ENCODE results near the gene PRKAR2A.
A peak's percentile ranks its signal among the peaks of the same experiment; 100 is the strongest.
"Not testable (repeated sequence)": the region's sequence is repeated elsewhere in the genome, so short reads cannot be mapped to it uniquely, and the experiment has no call there.

PRKAR2A gene

DNA sequence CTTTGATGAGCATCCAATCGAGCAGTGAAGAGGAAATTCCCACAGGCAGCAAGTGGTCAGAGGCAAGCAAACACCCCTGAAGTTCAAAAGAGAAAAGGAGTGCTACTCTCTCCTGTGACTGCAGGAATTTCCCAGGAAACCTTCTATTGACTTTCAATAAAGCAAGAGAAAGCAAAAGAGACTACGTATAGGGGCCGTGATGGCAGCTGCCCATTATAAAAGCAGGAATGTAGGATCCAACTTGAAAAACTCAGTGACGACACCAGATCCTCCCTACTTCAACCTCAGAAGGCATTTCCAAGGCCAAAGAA lies 77.5 kb downstream of the PRKAR2A start:
- FAIRE-seq: no peak

DNA sequence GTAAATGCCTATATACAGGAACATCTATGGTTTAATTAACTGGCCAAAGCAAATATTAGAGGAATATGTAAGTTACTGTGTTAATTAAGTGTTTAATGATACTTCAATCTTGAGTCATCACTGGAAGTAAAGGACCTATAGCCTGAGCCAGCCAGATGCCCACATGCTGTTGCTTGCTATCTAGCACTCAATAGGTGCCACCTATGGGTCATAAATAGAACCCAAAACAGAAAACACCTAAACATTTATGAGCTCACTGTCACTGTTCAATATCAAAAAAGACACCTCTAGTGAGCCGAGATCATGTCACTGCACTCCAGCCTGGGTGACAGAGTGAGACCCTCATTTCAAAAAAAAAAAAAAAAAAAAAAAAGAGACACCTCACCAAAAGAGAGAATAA lies 82.3 kb downstream of the PRKAR2A start:
- FAIRE-seq: peak; percentile 8

DNA sequence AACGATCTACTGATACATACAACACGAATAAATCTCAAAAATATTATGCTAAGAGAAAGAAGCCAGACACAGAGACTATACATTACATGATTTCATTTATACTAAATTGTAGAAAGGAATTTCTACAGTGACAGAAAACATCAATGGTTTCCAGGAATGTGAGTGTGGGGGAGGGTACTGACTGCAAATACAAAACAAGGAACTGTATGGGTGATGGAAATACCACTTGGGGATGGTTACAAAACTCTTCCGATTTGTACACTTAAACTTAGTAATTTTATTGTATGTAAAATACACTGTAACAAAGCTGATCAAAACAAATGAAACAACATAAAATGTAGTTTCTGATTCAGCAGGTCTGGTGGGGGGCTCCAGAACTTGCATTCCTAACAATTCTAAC lies 84.9 kb downstream of the PRKAR2A start:
- no peak for FAIRE-seq

DNA sequence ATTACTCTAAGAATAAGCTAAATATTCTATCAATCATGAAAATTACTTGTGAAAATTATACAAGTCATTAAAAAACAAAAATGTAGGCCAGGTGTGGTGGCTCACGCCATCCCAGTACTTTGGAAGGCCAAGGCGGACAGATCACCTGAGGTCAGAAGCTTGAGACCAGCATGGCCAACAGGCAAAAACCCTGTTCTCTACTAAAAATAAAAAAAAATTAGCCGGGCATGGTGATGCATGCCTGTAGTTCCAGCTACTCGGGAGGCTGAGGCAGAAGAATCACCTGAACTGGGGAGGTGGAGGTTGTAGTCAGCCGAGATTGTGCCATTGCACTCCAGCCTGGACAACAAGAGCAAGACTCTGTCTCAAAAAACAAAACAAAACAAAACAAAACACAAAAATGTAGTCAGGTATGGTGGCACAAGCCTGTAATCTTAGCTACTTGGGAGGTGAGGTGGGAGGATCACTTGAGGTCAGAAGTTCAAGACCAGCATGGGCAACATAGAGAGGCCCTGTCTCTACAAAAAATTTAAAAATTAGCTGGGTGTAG lies 87.6 kb downstream of the PRKAR2A start:
- FAIRE-seq: not testable (repeated sequence)

DNA sequence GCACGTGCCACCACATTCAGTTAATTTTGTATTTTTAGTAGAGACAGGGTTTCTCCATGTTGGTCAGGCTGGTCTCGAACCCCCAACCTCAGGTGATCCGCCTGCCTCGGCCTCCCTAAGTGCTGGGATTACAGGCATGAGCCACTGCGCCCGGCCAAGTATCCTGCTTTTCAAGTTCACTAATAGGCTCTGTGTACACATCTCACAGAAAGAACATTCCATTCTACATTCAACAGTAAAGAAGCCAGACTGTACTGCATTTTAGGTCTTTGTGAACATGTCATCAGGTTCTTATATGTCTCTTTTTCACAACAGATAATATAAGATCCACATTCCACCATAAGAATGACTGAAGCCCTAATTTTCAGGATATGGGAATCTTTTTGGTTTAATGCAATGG lies 88.1 kb downstream of the PRKAR2A start:
- FAIRE-seq: not testable (repeated sequence)

DNA sequence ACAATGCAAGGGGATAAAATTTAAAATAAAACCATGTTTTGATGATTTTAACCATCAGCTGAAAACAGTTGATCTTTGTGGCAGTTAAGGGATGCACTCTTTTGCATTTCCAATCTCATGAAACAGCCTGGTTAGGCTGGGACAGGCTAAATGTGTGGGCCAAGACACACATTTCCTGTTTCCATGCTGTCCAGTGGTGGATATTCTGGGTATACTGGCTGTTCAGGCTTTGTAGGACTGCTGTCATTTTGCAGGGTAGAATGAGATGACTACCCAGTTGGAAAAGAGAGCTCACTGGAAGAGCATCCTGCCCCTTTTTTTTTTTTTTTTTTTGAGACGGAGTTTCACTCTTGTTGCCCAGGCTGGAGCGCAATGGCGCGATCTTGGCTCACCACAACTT lies 88.6 kb downstream of the PRKAR2A start:
- no peak for FAIRE-seq

DNA sequence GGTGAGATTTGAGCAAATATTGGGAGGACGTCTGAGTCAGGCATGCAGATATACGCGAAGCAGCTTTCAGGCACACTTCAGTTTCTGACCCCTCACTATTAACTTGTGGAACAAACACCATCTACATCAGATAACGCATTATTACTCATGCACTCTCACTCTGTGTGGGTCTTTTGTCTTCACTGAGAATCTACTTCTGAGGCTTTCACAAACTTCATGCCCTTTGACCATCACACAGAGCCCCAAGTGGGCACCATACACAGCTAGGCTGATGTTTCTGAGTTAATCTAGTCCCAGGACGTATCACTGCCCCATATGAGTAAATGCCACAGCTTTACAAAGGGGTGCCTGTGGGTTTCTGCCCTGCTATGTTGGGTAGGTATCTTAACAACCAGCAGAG lies 91.0 kb downstream of the PRKAR2A start:
- no peak for FAIRE-seq

DNA sequence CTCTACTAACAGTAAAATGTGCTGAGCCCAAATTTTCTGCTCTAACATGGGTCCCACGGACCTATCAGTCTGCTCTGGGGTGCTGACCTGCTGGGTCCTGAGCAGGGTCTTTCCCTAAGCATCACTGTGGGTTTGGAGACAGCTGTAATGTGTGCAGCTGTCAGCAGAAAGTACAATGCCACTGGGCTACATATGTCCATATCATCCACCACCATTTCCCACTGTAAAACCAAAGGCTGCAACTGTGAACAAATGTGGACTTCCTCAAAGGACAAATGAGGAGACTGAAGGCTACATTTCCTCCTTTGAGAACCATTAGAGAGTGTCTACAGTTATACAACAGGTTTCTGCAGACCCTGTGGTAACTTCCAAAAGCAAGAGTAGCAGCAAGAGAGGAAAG lies 96.8 kb downstream of the PRKAR2A start:
- no peak for FAIRE-seq

DNA sequence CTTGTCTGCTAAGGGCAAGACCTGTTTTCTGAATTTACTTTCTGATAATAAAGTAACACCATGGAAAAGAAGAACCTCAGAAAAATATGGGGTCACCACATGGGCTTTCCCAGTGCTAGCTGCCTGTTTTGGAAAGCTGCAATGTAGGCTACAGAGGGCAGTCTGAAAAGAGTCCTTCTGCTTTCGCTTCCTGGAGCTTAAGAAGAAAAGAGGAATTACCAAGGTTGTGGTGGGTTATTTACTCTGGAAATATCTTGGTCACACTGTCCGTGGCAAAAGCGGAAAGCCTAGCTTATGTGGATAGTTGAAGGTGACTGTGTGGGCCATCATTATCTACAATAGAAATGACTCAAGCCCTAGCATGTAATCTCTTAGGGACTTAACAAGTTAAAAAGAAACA lies 98.9 kb downstream of the PRKAR2A start:
- no peak for FAIRE-seq

DNA sequence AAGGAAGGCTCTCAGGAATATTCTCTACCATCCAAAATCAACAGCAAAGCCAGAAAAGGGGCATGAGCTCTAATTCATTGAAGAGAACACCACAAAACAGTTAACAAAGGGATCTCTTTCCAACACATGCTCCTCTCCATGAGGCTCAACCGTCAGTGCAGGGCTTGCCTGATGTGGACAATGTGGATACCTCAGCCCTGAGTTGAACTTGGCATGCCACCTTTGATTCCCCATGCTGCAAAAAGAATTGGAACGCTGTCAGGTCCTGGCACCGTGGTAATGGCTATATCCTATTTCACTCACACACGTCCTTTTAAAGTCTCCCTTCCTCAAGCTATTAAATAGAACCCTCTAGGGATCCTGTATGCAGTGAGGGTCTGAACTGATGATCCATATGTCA lies 100.0 kb downstream of the PRKAR2A start:
- no peak for FAIRE-seq

DNA sequence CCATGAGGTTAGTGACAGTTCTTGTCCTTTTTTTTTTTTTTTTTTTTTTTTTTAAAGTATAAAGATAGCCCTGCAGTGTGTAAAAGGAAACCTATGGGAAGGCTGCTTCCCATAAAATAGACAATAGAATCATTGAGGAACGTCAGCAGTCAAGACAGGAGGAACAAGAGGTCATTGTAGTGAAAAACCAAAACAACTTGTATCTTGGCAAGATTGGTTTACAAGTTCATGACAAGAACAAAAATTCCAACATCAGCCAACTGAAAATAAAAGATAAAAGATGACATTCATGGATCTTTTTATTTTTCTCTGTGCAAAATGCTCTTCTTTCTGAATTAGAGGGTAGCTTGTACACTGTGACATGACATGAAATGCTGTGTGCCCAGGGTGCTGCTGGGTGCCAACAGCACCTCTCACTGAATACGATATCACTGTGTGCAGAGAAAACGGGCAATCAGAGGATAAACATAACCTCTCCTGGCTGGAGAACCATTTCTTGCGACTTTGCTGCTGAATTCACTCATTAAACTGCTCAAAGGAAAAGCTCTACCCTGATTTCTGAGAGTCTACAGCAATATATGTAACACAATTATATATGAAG lies 100.6 kb downstream of the PRKAR2A start:
- no peak for FAIRE-seq

DNA sequence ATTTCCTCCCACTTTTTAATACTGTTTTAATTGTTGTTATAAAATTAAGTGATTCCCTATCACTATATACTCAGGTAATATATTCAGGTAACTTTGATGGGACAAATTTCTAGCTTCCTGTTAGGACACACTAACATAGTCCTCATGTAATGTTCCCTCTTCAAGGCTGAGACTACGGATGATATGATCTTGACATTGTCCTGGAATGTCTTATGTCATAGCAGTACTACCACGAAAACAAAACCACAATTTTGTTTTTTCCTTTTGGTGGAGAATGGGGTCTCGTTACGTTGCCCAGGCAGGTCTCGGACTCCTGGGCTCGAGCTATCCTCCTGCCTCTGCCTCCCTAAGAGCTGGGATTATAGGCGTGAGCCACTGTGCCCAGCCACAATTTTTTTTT lies 103.9 kb downstream of the PRKAR2A start:
- FAIRE-seq: no peak

DNA sequence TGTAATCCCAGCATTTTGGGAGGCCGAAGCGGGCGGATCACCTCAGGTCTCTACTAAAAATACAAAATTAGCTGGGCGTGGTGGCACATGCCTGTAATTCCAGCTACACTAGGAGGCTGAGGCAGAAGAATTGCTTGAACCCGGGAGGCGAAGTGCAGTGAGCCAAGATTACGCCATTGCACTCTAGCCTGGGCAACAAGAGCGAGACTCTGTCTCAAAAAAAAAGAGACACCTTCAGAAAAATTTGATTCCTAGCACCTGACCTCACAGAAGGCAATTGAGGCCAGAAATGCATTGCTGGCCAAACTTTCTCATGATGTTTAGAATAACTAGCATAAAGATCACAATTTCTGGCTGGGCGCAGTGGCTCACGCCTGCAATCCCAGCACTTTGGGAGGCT lies 106.4 kb downstream of the PRKAR2A start:
- not testable (repeated sequence) for FAIRE-seq

DNA sequence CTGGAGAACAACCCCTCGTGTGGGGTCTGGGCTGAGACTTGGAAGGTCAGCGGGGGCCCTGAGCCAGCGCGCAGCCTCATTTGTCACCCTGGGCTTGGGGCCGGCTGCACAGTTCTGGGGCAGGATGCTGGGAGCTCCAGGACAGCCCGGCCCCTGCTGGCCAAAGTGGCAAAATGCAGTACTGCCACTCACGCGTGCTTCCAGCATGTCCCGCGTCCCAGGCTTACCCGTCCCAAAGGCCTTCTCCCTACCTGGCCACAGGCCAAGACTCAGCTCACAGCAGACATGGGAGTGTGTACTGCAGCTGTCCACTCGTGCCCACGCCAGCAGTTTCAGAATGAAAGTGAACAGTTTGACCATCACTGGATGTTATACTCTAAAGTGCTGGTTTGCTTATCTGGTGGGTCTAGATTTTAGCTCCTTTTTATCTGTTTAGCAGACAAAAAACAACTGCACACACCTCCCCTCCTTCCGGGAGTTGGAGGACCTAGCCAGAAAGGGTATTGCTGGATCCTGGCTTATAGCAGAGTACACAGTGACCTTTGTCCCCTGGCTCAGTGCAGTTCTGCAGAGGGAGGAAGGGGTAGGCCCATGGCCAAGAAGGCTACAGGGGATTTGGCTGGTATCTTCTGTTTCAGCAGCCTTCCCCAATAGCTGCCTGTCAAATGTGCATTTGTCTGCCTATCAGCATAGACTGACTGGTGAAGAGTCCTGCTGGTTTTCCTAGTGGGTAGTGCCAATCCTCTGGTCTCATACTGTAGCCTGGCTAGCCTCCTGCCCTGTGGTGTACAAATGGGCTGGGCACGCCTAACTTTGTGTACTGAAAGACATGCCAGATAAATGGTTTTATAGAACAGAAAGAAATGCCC lies 107.5 kb downstream of the PRKAR2A start:
- FAIRE-seq: no peak

DNA sequence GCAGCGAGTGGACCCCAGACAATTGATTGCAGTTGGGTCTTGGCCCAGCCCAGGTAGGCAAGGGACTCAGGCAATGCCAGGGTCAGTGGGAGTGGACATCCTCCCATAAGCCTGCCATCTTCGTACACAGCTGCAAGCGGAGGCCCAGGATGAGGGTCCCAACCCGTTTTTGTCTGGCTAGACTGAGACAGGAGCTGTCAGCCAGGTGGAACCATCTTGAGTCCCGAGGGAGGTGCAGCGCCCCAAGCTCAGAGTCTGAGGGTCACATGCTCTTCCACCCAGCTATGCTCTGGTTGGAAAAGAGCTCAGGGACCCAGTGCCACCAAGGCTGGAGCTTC lies 108.1 kb downstream of the PRKAR2A start:
- no peak for FAIRE-seq

DNA sequence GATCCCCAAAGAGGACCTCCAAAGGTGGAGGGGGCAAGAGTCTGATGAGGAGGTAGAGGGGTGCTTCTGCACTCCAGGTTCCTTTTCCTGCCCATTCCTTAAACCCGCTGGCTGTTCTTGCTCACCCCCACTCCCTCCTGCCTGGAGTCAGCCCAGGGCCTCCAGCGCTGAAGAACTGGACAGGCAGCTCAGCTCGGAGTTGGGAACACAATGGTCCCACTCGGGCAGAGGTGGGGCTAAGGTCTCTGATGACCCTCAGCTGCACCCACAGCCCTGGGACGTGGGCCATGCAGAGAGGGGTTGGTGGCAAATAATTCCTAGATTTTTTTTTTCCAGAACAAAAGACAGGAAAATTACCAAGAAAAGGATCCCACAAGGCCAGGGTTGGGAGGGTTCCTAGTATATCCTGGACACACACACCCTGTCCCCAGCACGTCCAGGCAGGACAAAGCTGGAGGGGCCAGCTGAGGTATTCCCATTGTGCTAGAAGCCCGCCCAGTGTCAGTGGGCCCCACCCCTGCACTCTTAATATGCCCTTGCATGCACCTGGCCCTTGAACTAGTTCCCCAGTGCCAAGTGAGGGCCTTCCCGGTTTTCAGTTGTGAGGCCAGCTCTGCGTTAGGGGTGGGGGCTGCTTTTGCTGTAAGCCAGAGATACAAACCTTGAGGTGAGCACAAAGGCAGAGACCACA lies 108.6 kb downstream of the PRKAR2A start:
- no peak for FAIRE-seq

DNA sequence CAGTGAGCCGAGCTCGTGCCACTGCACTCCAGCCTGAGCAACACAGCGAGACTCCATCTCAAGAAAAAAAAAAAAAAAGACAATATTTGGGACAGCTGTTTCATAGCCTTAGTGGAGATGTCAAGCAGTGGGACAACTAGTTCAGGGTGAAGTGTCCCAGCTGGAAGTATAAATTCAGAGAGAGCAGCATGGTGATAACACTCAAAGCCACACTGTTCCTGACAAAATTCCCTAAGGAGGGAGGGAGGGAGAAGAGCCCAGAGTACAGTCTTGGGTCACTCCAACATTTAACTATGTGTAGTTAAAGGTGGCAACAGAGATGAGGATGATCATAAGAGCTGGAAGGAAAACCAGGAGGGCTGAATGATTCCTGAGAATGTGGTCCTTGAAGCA lies 109.5 kb downstream of the PRKAR2A start:
- no peak for FAIRE-seq

DNA sequence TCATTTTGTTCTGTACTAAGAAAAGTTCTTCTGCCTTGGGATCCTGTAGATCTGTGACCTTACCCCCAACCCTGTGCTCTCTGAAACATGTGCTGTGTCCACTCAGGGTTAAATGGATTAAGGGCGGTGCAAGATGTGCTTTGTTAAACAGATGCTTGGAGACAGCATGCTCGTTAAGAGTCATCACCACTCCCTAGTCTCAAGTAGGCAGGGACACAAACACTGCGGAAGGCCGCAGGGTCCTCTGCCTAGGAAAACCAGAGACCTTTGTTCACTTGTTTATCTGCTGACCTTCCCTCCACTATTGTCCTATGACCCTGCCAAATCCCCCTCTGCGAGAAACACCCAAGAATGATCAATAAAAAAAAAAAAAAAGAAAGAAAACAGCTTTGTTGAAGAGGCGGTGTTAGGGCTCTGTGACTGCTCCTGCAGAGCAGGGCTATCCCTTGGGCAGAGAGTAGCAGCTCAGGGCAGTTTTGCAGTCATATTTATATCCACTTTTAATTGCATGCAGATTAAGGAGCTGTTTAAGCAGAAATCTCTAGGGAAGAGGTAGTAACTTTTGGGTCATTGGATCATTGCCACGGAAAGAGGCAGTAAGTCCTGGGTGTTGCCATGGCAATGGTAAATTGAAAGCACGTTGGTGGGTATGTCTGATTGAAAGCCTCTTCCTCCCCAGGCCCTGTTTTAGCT lies 112.5 kb downstream of the PRKAR2A start:
- FAIRE-seq: not testable (repeated sequence)

DNA sequence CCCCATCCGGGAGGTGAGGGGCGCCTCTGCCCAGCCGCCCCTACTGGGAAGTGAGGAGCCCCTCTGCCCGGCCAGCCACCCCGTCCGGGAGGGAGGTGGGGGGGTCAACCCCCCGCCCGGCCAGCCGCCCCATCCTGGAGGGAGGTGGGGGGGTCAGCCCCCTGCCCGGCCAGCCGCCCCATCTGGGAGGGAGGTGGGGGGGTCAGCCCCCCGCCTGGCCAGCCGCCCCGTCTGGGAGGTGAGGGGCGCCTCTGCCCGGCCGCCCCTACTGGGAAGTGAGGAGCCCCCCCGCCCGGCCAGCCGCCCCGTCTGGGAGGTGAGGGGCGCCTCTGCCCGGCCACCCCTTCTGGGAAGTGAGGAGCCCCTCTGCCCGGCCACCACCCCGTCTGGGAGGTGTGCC lies 113.1 kb downstream of the PRKAR2A start:
- FAIRE-seq: not testable (repeated sequence)

DNA sequence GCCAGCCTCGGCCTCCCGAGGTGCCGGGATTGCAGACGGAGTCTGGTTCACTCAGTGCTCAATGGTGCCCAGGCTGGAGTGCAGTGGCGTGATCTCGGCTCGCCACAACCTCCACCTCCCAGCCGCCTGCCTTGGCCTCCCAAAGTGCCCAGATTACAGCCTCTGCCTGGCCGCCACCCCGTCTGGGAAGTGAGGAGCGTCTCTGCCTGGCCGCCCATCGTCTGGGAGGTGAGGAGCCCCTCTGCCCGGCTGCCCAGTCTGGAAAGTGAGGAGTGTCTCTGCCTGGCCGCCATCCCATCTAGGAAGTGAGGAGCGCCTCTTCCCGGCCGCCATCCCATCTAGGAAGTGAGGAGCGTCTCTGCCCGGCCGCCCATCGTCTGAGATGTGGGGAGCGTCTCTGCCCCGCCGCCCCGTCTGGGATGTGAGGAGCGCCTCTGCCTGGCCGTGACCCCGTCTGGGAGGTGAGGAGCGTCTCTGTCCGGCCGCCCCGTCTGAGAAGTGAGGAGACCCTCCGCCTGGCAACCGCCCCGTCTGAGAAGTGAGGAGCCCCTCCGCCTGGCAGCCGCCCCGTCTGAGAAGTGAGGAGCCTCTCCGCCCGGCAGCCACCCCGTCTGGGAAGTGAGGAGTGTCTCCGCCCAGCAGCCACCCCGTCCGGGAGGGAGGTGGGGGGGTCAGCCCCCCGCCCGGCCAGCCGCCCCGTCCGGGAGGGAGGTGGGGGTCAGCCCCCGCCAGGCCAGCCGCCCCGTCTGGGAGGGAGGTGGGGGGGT lies 113.7 kb downstream of the PRKAR2A start:
- not testable (repeated sequence) for FAIRE-seq

DNA sequence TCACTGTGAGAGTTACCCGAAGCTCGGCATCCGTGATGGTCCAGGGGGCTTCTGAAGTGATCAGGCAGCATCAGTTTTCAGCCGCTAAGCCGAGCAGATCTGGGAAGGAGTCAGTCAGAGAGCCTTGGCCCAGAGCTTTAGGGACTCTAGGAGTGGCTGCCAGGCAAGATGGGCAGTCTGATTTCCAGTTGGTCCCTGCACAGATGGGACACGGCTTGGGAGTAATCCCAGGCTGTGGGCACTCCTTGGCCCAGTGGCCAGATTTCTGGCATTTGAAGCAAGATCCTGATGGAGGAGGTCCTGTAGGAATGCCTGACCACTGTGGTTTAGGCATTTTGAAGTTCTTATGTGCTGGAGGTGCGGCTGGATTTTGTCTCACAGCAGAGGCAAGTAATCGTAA lies 120.2 kb downstream of the PRKAR2A start:
- no peak for FAIRE-seq

DNA sequence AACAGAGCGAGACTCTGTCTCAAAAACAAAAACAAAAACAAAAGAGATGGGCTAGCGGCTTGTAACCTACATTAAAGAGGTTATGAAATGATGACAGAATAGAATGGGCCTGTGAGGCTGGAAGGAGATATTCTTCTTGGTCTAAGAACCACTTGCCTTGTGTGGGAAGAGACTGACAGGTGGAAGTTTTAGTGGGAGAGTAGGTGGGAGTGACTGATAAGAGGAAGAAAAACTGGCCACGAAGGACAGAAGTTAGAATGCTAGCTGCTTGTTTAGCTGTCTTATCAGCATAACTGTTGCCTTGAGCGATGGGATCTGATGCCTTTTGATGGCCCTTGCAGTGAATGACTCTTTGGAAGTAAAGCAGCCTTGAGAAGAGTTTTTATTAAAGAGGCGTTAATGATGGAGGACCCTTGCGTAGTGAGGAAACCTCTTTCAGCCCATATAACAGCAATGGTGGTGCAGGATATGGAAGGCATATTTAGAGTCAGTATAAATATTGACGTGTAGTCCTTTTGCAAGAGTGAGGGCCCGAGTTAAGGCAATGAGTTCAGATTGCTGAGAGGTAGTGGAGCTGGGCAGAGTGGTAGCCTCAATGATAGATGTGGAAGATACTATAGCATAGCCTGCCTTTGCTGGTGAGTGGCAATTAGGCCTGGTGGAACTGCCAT lies 122.4 kb downstream of the PRKAR2A start:
- FAIRE-seq: not testable (repeated sequence)

Measured in G401.6 (cell line).